Adrenal gland (tissue), 5 donors: Measurements from ENCODE around the gene SETD6.

Experiments used
- POLR2A ChIP-seq, 2 donors: fragments of 450-650 bp; IDR thresholded peaks; one replicate each; pipeline ENCODE4 v1.6.1; 2017; ENCODE audit warnings: antibody characterized with exemption in 2 of 2, mild to moderate bottlenecking in 2 of 2, moderate library complexity in 1 of 2
- TF ChIP-seq, protein P1 (sequence below), 6 experiments: fragments of 450-650 bp in 4 of 6; fragments of 200-600 bp in 2 of 6; sonication (generic) in 1 of 6; IDR thresholded peaks; 1 replicate in 5 of 6; 2 replicates in 1 of 6; pipeline versions ENCODE4 v1.5.1 to v1.8.0; 2016 to 2021; ENCODE audit warnings: antibody characterized with exemption in 6 of 6, mild to moderate bottlenecking in 2 of 6, moderate library complexity in 1 of 6
- donor health status: DM: no; HTN: no; CAD: no.

DNA sequence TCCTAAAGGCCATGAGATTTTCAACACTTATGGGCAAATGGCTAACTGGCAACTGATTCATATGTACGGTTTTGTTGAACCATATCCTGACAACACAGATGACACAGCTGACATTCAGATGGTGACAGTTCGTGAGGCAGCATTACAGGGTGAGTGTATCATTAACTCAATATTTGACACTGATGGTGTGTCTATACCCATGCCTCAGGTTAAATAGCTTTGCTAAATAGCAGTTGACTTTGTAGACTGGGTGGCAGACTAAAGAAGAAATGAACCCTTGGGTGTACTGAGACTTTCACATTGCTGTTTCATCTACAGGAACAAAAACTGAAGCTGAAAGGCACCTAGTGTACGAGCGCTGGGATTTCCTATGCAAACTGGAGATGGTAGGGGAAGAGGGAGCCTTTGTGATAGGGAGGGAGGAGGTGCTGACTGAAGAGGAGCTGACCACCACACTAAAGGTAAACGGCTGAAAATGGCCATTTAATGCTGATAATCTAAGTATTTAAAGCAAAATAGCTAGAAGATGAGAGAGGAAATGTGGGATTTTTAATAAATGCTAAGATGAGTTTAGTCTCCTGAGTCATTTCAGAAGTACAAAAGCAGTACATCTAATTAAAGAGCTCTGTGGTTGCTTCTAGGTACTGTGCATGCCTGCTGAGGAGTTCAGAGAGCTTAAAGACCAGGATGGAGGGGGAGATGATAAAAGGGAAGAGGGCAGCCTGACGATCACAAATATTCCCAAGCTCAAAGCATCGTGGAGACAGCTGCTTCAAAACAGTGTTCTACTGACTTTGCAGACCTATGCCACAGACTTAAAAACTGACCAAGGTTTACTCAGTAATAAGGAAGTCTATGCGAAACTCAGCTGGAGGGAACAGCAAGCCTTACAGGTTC is 3.0 kb downstream of the SETD6 start:
- no peak for TF ChIP-seq POLR2A (IDR thresholded peaks at IDR 0.05)
- TF ChIP-seq, protein P1, sequence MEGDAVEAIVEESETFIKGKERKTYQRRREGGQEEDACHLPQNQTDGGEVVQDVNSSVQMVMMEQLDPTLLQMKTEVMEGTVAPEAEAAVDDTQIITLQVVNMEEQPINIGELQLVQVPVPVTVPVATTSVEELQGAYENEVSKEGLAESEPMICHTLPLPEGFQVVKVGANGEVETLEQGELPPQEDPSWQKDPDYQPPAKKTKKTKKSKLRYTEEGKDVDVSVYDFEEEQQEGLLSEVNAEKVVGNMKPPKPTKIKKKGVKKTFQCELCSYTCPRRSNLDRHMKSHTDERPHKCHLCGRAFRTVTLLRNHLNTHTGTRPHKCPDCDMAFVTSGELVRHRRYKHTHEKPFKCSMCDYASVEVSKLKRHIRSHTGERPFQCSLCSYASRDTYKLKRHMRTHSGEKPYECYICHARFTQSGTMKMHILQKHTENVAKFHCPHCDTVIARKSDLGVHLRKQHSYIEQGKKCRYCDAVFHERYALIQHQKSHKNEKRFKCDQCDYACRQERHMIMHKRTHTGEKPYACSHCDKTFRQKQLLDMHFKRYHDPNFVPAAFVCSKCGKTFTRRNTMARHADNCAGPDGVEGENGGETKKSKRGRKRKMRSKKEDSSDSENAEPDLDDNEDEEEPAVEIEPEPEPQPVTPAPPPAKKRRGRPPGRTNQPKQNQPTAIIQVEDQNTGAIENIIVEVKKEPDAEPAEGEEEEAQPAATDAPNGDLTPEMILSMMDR (IDR thresholded peaks at IDR 0.05), result no peak
